ENCODE measurements around the gene SLC25A5.

- TF ChIP-seq CTCF (IDR thresholded peaks at IDR 0.05; ENCODE audit: poor library complexity, severe bottlenecking): no peak
- TF ChIP-seq RAD21 (conservative IDR thresholded peaks at IDR 0.05): no peak
- TF ChIP-seq EZH2 (IDR thresholded peaks at IDR 0.05; ENCODE audit: borderline replicate concordance, insufficient read depth, low read length, poor library complexity, severe bottlenecking): no peak
- no peak for TF ChIP-seq POLR2AphosphoS5 (IDR thresholded peaks at IDR 0.05)
- TF ChIP-seq EP300 (conservative IDR thresholded peaks at IDR 0.05; ENCODE audit: poor library complexity, severe bottlenecking): no peak
- no peak for TF ChIP-seq SMC3 (conservative IDR thresholded peaks at IDR 0.05; ENCODE audit: poor library complexity)
- no peak for TF ChIP-seq TAF1 (IDR thresholded peaks at IDR 0.05; ENCODE audit: low read depth)
- no peak for TF ChIP-seq MXI1 (conservative IDR thresholded peaks at IDR 0.05; ENCODE audit: poor library complexity, severe bottlenecking)
- no peak for TF ChIP-seq REST (IDR thresholded peaks at IDR 0.05; ENCODE audit: borderline replicate concordance)
Observed at GRCh38 chrX:119500061-119500800, 32.0 kb downstream of the SLC25A5 start.
